Tibial artery (tissue), 4 donors: ENCODE data around the gene SNX21.

Experiments
- DNase-seq, 2 donors: peaks; one replicate each; pipeline ENCODE4 v3.0.0-alpha.2; 2019
- H3K27ac ChIP-seq, 2 donors: fragments of 200-600 bp; sonication (generic) in 1 of 2; 1 replicate in 1 of 2; 2 replicates in 1 of 2; pipeline ENCODE4 v1.5.1; 2018 to 2019; ENCODE audit warnings: mild to moderate bottlenecking in 1 of 2
- H3K27me3 ChIP-seq, 2 donors: fragments of 200-600 bp; sonication (generic) in 1 of 2; one replicate each; pipeline versions ENCODE4 v1.5.1 to v1.6.0; 2016 to 2019
- H3K36me3 ChIP-seq, 3 donors: fragments of 200-600 bp; sonication (generic) in 2 of 3; one replicate each; pipeline ENCODE4 v1.5.1; 2016 to 2019; ENCODE audit warnings: mild to moderate bottlenecking in 2 of 3
- H3K4me1 ChIP-seq, 4 donors: fragments of 200-600 bp; sonication (generic) in 2 of 4; 1 replicate in 3 of 4; 2 replicates in 1 of 4; pipeline ENCODE4 v1.5.1; 2016 to 2019
- H3K4me3 ChIP-seq, 2 donors: fragments of 200-600 bp; sonication (generic) in 1 of 2; 1 replicate in 1 of 2; 2 replicates in 1 of 2; pipeline ENCODE4 v1.5.1; 2018 to 2019; ENCODE audit warnings: mild to moderate bottlenecking in 2 of 2
- H3K9me3 ChIP-seq, 3 donors: fragments of 200-600 bp; sonication (generic) in 1 of 3; one replicate each; pipeline ENCODE4 v1.5.1; 2016 to 2019
- intact Hi-C: fragments of 100-400 bp; cut with DNase I; formaldehyde crosslinking; loops from one replicate; pipeline ENCODE4 v1.15.0; 2023; ENCODE audit warnings: low total_unique reads
- TF ChIP-seq, protein P1 (sequence below), 2 experiments: fragments of 200-600 bp in 1 of 2; fragments of 450-650 bp in 1 of 2; IDR thresholded peaks; one replicate each; pipeline ENCODE4 v1.5.1; 2017 to 2019; ENCODE audit warnings: antibody characterized with exemption in 2 of 2, mild to moderate bottlenecking in 1 of 2, moderate library complexity in 1 of 2

Gene SNX21

GRCh38 chr20:45848421-45848820, 14.8 kb downstream of the SNX21 start:
- H3K4me3 ChIP-seq, result no peak overlapping the region
- H3K27me3 ChIP-seq, result no peaks in the 10 kb centered on the region
- peaks cover 0 to 3% (median 0%) of the 10 kb centered on the region in 4 donors for H3K4me1 ChIP-seq
- H3K9me3 ChIP-seq, result no peaks in the 10 kb centered on the region
- TF ChIP-seq, protein P1, sequence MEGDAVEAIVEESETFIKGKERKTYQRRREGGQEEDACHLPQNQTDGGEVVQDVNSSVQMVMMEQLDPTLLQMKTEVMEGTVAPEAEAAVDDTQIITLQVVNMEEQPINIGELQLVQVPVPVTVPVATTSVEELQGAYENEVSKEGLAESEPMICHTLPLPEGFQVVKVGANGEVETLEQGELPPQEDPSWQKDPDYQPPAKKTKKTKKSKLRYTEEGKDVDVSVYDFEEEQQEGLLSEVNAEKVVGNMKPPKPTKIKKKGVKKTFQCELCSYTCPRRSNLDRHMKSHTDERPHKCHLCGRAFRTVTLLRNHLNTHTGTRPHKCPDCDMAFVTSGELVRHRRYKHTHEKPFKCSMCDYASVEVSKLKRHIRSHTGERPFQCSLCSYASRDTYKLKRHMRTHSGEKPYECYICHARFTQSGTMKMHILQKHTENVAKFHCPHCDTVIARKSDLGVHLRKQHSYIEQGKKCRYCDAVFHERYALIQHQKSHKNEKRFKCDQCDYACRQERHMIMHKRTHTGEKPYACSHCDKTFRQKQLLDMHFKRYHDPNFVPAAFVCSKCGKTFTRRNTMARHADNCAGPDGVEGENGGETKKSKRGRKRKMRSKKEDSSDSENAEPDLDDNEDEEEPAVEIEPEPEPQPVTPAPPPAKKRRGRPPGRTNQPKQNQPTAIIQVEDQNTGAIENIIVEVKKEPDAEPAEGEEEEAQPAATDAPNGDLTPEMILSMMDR (IDR thresholded peaks at IDR 0.05), result no peak
- H3K36me3 ChIP-seq, result peaks cover 32 to 84% (median 41%) of the 10 kb centered on the region in 3 donors
- H3K27ac ChIP-seq, result no peak overlapping the region
- DNase-seq, result no peak
- intact Hi-C loops, result no loop called here

- Histone ChIP-seq H3K36me3 (peaks cover 31 to 82% (median 34%) of the 10 kb centered on the region in 3 donors), H3K4me1 (no peaks in the 10 kb centered on the region), H3K9me3 (no peaks in the 10 kb centered on the region), H3K27ac (no peak overlapping the region), H3K4me3 (no peak overlapping the region), H3K27me3 (no peaks in the 10 kb centered on the region)
- TF ChIP-seq, protein P1 (IDR thresholded peaks at IDR 0.05), result no peak
- DNase-seq, result no peak
- intact Hi-C loops, result no loop called here
Observed at GRCh38 chr20:45848969-45849582, 15.5 kb downstream of the SNX21 start.

GRCh38 chr20:45850238-45850637, 16.6 kb downstream of the SNX21 start:
- TF ChIP-seq, protein P1 (IDR thresholded peaks at IDR 0.05), result no peak
- peaks cover 0 to 11% (median 9%) of the 10 kb centered on the region in 4 donors for H3K4me1 ChIP-seq
- peaks cover 21 to 76% (median 27%) of the 10 kb centered on the region in 3 donors for H3K36me3 ChIP-seq

GRCh38 chr20:45850926-45851325, 17.3 kb downstream of the SNX21 start:
- intact Hi-C loops, result no loop called here
- no peak for DNase-seq
- TF ChIP-seq, protein P1 (IDR thresholded peaks at IDR 0.05), result no peak
- Histone ChIP-seq H3K27me3 (no peaks in the 10 kb centered on the region), H3K27ac (no peak overlapping the region), H3K36me3 (peaks cover 17 to 70% (median 23%) of the 10 kb centered on the region in 3 donors), H3K4me1 (peaks cover 0 to 18% (median 16%) of the 10 kb centered on the region in 4 donors), H3K4me3 (no peak overlapping the region), H3K9me3 (no peaks in the 10 kb centered on the region)

More at GRCh38 chr20:45850238-45850637, 16.6 kb downstream of the SNX21 start:
- H3K27me3 ChIP-seq, result no peaks in the 10 kb centered on the region
- intact Hi-C loops, result no loop called here
- no peak overlapping the region for H3K27ac ChIP-seq
- no peak for DNase-seq
- H3K4me3 ChIP-seq, result no peak overlapping the region
- H3K9me3 ChIP-seq, result no peaks in the 10 kb centered on the region

- Histone ChIP-seq H3K36me3 (peaks cover 17 to 64% (median 17%) of the 10 kb centered on the region in 3 donors), H3K9me3 (no peaks in the 10 kb centered on the region), H3K4me3 (no peak overlapping the region), H3K27ac (no peak overlapping the region), H3K27me3 (no peaks in the 10 kb centered on the region), H3K4me1 (peaks cover 0 to 24% (median 20%) of the 10 kb centered on the region in 4 donors)
- intact Hi-C loops, result no loop called here
- TF ChIP-seq, protein P1 (IDR thresholded peaks at IDR 0.05), result no peak
- no peak for DNase-seq
Observed at GRCh38 chr20:45851501-45851900, 17.9 kb downstream of the SNX21 start.
